ENCODE data around the gene CCDC107.

DNA sequence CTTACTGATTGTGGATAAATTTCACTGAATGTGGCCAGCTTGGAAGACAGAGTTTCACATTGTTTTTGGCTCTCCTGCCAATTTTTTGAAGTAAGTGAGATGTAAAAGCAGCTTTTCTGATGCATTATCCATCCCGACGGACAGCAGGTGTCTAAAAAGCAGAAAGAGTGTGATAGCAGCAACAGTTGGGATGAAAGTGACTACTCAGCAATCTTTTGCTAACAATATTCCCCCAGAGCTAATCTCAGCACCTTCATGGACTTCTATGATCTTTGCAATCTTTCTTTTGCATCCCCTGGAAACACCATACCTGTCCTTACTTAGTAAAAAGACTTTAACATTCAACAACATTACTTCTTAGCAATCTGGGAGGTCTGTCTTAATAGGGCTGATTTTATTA is 45.2 kb upstream of the CCDC107 start:
- TF ChIP-seq CTCF (IDR thresholded peaks at IDR 0.05) (no peak), POLR2A (IDR thresholded peaks at IDR 0.05) (no peak), EP300 (IDR thresholded peaks at IDR 0.05) (no peak)

Data from suprapubic skin (tissue), 3 donors.